ENCODE measurements around the gene TBX4.

TBX4 gene

GRCh38 chr17:61475726-61476125 is 23.5 kb downstream of the TBX4 start:
- H3K4me3 ChIP-seq (ENCODE audit: low read length), result no peak overlapping the region
- no peak for DNase-seq (ENCODE audit: low read depth, low spot score)

DNA sequence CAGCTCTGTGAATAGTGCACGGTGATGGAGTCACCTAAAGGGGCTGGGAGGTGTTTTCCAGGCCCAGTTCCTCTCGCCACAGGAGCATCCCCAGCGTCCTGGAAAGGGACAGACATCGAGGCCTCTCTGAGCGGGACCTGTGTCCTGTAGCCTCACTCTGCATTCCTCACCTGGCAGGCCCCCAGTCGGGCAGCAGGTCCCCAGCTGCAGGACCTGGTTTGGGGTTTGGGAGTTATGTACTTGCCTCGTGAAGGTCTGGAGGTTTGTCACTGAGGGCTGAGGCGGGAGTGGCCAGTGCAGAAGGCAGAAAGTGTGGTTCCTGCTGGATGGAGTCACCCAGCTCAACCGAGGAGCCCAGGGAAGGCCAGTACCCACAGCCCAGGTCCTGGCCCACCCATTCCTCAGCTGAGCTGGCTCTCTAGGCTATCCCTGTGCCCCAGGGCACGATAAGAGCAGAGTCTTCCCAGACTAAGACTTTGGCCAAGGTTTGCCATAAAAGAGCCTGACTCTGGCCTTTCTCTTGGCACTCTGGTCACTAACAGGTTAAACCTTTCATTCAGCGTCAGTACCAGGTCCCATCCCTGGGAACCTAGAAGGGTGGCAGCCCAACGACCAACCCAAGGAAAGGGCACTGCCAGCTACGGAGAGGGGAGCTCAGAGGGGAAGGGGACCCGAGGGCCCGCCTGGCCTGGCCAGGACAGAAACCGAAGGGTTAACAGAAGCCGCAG is 24.4 kb downstream of the TBX4 start:
- no peak overlapping the region for H3K4me3 ChIP-seq (ENCODE audit: low read length)
- no peak for DNase-seq (ENCODE audit: low read depth, low spot score)

DNA sequence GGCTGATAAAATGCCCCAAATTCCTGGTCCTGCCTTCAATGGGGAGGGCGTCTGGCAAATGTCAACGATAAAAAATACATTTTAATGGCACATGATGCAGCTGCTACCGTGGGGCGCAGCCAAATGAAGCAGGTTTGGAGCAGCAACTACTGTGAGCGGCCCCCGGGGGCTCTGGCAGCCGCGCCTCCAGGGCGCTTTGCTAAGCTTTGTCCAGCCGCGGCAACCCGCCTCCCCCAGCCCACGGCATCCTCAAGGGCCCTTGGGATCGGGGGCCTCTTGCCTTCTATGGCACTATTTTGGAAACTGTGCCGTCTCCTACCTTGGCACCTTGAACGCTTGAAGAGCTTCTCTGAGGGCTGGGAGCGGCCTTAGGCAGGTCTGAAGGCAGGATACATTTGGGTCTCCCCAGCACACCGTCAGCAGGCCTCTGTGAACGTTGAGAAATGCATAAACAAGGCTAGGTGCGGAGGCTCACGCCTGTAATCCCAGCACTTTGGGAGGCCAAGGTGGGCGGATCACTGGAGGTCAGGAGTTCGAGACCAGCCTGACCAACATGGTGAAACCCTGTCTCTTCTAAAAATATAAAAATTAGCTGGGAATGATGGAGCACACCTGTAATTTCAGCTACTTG is 25.1 kb downstream of the TBX4 start:
- H3K4me3 ChIP-seq (ENCODE audit: low read length), result no peak overlapping the region
- DNase-seq (ENCODE audit: low read depth, low spot score), result no peak

DNA sequence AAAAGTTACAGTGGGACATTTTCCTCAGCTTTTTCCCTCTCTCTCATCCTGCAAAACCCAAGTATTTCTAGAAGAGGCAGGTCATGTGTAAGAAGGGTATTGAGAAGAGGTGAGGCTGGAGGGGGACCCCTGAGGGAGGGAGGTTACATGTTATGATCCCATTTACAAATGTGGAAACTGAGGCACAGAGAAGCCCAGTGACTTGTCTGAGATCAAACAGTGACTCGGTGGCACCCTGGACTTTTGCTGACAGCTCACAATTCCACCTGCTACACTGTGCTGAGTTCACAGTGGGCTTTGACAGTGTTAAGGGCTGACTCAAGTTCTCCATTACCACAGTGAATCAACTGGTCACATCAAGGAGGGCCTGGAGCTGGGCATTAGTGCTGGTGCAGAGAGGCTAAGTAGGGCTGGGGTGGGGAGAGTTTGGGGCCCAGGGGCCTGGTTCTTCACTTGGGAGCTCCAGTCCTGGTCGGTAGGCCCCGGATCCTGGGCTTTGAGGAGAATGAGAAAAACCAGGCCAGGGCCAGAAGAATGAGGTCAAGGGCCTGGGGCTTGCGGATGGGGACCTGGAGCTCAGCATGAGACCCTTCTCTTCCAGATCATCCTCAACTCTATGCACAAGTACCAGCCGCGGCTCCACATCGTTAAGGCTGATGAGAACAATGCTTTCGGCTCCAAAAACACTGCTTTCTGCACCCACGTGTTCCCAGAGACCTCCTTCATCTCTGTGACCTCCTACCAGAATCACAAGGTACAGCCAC is 26.0 kb downstream of the TBX4 start:
- no peak overlapping the region for H3K4me3 ChIP-seq (ENCODE audit: low read length)
- no peak for DNase-seq (ENCODE audit: low read depth, low spot score)

DNA sequence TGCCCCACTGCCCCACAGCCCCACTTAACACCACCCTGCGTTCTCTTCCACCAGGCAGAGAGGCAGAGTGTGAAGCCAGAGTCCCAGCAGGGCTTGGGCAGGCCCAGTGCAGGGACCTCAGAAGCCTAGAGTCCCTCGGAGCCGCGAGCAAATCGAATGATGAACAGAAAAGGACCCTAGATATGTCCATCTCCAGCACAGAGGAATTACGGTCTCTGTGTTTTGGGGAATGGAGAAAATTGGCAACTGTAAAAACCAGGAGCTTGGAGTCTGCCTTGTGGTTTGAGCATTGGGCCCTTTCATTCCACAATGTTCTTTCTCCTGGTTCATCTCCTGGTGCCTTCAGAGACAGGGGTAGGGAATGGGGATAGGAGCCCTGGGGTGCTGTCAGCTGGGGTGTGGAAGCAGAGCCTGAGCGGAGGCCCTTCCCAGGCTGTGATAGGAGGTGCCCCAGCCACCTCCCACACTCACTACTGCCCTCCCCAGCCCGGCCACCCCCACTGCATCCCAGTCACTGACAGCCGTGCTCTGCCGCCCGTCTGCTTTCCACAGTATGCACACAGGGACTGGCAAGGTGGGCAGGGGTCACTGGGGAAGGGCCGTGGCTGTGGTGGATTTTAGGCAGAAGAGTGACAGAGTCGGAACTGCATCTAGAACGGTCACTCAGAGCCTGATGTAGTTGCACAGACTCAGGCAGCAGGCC is 26.7 kb downstream of the TBX4 start:
- H3K4me3 ChIP-seq (ENCODE audit: low read length), result no peak overlapping the region
- no peak for DNase-seq (ENCODE audit: low read depth, low spot score)

DNA sequence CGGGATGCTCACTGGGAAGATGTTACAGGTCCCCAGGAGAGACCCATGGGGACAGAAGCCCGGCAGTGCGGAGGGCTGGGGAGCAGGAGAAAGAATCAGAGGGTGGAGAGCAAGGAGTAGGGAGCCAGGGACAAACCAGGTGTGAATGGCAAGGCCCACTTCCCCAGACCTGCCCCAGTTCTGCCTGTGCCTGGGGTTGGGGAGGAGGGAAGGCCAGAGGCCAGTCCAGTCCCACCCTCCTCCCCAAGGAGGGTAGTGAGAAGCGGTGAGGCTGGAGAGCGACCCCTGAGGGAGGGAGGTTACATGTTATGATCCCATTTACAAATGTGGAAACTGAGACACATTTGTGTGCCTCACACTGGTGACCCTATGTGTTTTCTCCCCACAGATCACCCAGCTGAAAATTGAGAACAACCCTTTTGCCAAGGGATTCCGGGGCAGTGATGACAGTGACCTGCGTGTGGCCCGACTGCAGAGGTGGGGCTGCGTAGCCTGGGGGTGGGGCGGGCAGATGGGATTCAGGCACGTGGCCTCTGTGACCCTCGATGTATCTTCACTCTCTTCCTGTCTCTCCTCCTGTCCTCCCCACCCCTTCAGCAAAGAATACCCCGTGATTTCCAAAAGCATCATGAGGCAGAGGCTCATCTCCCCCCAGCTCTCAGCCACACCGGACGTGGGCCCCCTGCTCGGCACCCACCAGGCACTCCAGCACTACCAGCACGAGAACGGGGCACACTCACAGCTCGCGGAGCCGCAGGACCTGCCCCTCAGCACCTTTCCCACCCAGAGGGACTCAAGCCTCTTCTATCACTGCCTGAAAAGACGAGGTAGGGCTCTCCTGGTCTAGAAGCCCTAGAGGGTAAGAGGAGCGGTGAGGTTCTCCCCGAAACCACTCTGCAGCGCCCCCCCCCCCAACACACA is 27.5 kb downstream of the TBX4 start:
- DNase-seq (ENCODE audit: low read depth, low spot score), result no peak
- H3K4me3 ChIP-seq (ENCODE audit: low read length), result no peak overlapping the region

- no peak for DNase-seq (ENCODE audit: low read depth, low spot score)
- no peak overlapping the region for H3K4me3 ChIP-seq (ENCODE audit: low read length)
These were observed 28.2 kb downstream of the TBX4 start for GRCh38 chr17:61480414-61480807.

DNA sequence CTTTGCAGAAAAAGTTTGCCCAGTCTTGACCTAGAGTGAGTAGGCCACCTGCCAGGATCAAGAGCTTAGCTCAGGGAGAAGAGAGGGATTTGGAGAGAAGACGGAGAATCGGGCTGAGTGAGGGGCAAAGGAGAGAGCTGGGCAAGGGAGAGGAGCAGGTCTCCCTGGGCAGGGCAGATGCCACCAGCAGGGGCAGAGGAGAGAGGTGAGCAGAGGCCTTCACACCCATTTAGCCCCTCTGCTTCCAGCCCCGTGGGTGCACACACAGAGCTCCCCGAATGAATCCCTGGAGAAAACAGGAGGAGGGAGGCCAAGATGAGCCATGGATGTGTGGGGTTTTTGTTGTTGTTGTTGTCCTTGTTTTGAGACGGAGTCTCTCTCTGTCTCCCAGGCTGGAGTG is 29.2 kb downstream of the TBX4 start:
- H3K4me3 ChIP-seq (ENCODE audit: low read length), result no peak overlapping the region
- DNase-seq (ENCODE audit: low read depth, low spot score), result no peak

DNA sequence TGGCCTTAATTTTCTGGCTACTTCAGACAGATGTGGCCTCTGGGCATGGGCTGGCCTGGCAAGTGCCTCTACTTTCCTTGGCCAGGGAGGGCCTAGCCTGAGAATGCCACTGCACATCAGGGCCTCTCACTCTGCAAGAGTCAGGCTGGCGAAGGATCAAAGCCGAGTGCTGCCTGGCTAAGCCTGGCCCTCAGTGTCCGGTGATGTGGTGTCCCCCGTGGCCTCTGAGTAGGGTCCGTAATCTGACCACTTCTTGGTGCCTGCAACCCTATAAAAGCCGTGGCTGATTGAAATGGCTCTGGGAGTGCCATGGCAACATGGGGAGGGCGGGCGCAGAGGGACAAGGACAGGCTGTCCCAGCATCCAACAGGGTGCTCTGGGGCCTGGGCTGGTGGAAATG is 30.2 kb downstream of the TBX4 start:
- no peak overlapping the region for H3K4me3 ChIP-seq (ENCODE audit: low read length)
- DNase-seq (ENCODE audit: low read depth, low spot score), result no peak

DNA sequence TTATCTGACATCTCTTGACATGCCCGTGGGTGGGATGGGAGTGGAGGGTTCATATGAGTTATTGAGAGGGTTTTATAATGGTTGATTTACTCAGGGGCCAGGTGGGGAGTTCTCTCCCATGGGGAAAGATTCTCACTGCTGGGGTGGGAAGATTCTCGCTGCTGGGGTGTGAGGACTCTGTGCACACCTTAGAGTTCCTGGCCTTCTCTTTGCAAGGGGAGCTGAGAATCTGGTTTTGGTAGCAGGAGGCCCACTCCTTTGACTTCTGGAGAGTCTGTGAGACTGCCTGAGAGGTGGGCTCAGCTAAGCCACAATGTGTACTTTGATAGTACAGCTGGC is 31.5 kb downstream of the TBX4 start:
- DNase-seq (ENCODE audit: low read depth, low spot score), result no peak

GRCh38 chr17:61484174-61484573 is 32.0 kb downstream of the TBX4 start:
- no peak overlapping the region for H3K4me3 ChIP-seq (ENCODE audit: low read length)
- no peak for DNase-seq (ENCODE audit: low read depth, low spot score)

More for the DNA sequence above, 31.5 kb downstream of the TBX4 start:
- H3K4me3 ChIP-seq (ENCODE audit: low read length), result no peak overlapping the region

DNA sequence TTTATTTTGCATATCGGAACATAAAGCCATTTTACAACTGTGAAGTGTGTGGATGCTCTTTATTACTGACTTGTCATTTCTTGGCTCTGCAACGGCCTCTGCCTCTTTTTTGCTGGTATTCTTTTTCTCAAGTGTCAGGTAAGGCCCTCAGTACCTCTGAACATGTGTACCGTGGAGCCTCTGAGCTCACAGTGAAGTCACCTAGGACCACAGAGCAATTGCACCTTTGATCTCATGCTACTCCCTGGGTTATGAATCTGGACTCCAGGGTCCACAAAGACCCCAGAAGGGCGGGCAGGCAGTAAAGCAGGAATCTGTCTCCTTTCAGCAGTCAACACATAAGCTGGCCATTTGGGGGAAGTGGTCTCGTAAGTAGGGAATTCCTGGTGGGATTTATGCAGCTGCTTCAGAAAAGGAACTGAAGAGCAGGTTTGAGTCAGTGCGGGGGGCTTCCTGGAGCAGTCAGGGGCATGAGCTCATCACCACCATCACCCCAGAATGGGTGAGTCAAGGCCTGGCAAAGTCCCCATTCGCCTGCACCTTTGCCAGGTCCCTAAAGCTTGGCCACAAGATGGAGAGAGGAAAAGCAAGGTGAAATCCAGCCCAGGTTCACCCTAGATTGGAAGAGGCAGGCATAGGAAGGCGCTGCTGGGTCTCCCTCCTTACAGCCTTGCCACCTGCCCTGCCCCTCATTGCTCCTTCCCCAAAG is 33.0 kb downstream of the TBX4 start:
- H3K4me3 ChIP-seq (ENCODE audit: low read length), result no peak overlapping the region
- DNase-seq (ENCODE audit: low read depth, low spot score), result no peak

- H3K4me3 ChIP-seq (ENCODE audit: low read length), result no peak overlapping the region
- DNase-seq (ENCODE audit: low read depth, low spot score), result peak; percentile 12
These were observed 34.2 kb downstream of the TBX4 start for GRCh38 chr17:61486135-61487120.

- no peak overlapping the region for H3K4me3 ChIP-seq (ENCODE audit: low read length)
- DNase-seq (ENCODE audit: low read depth, low spot score), result no peak
These were observed 35.2 kb downstream of the TBX4 start for GRCh38 chr17:61487161-61487988.

GRCh38 chr17:61487989-61488595 is 35.9 kb downstream of the TBX4 start:
- DNase-seq (ENCODE audit: low read depth, low spot score), result no peak
- no peak overlapping the region for H3K4me3 ChIP-seq (ENCODE audit: low read length)
